ENCODE data around the gene GALNT13.

Gene GALNT13

GRCh38 chr2:154142480-154142879 lies 270.8 kb downstream of the GALNT13 start:
- no peak overlapping the region for H3K27ac ChIP-seq
- TF ChIP-seq ZFX (IDR thresholded peaks at IDR 0.05; ENCODE audit: borderline replicate concordance): no peak
- TF ChIP-seq, protein P1, sequence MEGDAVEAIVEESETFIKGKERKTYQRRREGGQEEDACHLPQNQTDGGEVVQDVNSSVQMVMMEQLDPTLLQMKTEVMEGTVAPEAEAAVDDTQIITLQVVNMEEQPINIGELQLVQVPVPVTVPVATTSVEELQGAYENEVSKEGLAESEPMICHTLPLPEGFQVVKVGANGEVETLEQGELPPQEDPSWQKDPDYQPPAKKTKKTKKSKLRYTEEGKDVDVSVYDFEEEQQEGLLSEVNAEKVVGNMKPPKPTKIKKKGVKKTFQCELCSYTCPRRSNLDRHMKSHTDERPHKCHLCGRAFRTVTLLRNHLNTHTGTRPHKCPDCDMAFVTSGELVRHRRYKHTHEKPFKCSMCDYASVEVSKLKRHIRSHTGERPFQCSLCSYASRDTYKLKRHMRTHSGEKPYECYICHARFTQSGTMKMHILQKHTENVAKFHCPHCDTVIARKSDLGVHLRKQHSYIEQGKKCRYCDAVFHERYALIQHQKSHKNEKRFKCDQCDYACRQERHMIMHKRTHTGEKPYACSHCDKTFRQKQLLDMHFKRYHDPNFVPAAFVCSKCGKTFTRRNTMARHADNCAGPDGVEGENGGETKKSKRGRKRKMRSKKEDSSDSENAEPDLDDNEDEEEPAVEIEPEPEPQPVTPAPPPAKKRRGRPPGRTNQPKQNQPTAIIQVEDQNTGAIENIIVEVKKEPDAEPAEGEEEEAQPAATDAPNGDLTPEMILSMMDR (IDR thresholded peaks at IDR 0.05): no peak

GRCh38 chr2:154143105-154143504 lies 271.4 kb downstream of the GALNT13 start:
- no peak overlapping the region for H3K27ac ChIP-seq
- TF ChIP-seq, protein P1 (IDR thresholded peaks at IDR 0.05): no peak
- TF ChIP-seq ZFX (IDR thresholded peaks at IDR 0.05; ENCODE audit: borderline replicate concordance): no peak

DNA sequence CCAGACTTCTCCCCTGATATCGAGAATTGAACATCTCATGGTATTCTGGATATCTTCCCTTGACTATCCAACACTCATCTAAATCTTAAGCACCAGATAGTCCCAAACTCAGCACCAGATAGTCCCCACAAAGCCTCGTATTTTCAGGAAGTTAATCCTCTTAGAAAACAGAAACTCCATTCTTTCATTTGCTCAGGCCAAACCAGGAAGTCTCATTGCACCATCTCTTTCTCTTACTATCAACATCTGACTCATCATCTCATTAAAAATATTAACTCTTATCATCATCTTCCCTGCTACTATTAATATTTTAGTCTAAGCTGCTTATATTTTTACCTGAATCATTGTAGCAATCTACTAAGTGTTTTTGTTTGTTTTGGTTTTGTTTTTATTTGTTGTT lies 286.4 kb downstream of the GALNT13 start:
- no peak for TF ChIP-seq ZFX (IDR thresholded peaks at IDR 0.05; ENCODE audit: borderline replicate concordance)
- TF ChIP-seq, protein P1 (IDR thresholded peaks at IDR 0.05): no peak
- H3K27ac ChIP-seq: no peak overlapping the region

DNA sequence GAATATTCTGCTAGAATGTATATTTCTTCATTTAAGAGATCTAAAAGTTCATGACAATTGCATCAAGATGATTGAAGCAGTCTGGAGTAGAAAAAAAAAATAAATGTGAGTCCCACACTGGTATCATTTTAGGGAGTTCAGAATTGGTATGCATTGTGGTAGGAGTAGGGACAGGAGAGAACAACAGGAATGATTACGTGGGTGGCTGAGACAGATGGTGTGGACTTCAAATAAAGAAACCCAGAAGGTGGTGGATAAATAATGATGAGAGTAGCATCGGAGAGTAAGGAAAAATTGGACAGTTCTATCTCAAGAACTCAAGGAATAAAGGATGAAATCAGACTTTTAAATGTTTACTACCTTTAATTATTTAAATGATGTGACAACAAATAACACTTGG lies 289.6 kb downstream of the GALNT13 start:
- no peak overlapping the region for H3K27ac ChIP-seq
- TF ChIP-seq ZFX (IDR thresholded peaks at IDR 0.05; ENCODE audit: borderline replicate concordance): no peak
- TF ChIP-seq, protein P1 (IDR thresholded peaks at IDR 0.05): no peak

GRCh38 chr2:154170400-154170799 lies 298.7 kb downstream of the GALNT13 start:
- TF ChIP-seq, protein P1 (IDR thresholded peaks at IDR 0.05): no peak
- no peak for TF ChIP-seq ZFX (IDR thresholded peaks at IDR 0.05; ENCODE audit: borderline replicate concordance)
- no peak overlapping the region for H3K27ac ChIP-seq

DNA sequence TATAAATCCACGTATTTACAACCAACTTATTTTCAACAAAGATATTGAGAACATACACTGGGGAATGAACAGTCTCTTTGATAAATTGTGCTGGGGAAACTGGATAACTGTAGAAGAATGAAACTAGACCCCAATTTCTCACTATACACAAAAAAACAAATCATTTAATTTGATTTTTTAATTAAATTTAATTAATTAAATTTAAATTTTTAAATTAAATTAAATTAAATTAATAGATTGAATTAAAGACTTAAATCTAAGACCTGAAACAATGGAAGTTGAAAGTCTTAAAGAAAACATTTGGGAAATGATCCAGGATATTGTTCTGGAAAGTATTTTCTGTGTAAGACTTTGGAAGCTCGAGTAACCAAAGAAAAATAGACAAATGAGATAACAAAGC lies 301.4 kb downstream of the GALNT13 start:
- TF ChIP-seq, protein P1 (IDR thresholded peaks at IDR 0.05): no peak
- TF ChIP-seq ZFX (IDR thresholded peaks at IDR 0.05; ENCODE audit: borderline replicate concordance): no peak
- no peak overlapping the region for H3K27ac ChIP-seq

- H3K27ac ChIP-seq: no peak overlapping the region
- TF ChIP-seq, protein P1 (IDR thresholded peaks at IDR 0.05): no peak
These were observed 302.2 kb downstream of the GALNT13 start for GRCh38 chr2:154173919-154174318.
